ENCODE results near the gene DGLUCY.
"Not testable (repeated sequence)": the region's sequence is repeated elsewhere in the genome, so short reads cannot be mapped to it uniquely, and the experiment has no call there.

DNA sequence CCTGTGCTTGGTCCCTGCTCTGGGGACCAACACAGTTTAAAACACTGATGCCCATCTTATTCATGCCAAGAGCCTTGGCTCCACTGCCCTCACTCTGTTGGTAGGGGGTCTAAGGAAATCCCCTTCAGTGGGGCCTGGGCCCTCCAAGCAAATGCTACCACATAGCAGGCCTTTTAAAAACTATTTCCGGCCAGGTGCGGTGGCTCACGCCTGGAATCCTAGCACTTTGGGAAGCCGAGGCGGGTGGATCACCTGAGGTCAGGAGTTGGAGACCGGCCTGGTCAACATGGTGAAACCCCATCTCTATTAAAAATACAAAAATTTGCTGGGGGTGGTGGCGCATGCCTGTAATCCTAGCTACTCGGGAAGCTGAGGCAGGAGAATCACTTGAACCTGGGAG is 131.7 kb downstream of the DGLUCY start:
- TF ChIP-seq POLR2A, TAF1, POLR2AphosphoS5, SPI1 (IDR thresholded peaks at IDR 0.05; ENCODE audit: low read depth, low read length): not testable (repeated sequence)

Measured in GM12891 (cell line).